Fibroblast of peridontal ligament (primary cell): ENCODE measurements around the gene ACOT7.
A peak's percentile ranks its signal among the peaks of the same experiment; 100 is the strongest.

Experiments used
- DNase-seq: peaks from one replicate; pipeline ENCODE4 v3.0.0-alpha.2; 2010; ENCODE audit errors: extremely low read depth

The ACOT7 gene

DNA sequence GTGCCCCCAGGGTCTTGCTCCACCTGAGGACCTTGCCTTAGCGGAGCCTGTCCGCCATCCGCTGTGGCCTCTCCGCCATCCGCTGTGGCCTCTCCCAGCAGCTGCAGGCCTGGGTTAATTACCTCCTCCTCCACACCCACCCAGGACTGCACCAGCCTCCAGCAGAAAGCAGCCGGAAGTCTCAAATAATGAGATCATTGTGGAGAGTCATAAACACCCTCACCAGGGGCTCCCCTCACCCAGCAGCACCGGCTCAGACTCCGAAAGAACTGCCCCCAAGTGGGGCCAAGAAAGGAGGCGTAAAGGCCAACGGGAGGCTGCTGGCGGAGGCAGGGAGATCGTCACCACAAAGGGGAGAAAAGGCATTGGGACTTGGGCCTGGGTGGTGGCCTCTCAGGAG lies 122.0 kb downstream of the ACOT7 start:
- no peak for DNase-seq

DNA sequence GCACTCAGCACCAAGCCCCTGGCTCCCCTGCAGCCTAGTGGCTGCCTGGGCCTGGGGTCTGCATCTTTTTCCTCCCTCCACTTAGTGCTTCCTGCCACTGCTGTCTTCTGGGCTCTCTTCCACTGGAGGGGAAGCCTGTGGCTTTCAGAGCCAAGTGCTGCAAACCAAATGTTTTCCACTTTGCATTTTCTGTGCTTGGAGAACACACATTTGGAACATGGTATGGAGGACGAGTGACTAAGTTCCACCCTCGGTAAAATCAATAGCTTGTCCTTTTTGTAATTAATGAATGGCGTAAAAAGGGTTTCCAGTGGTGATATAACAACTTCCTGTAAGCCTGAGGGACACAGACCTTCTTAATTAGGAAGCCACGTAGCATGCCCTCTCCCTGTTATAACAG lies 122.6 kb downstream of the ACOT7 start:
- DNase-seq, result no peak

DNA sequence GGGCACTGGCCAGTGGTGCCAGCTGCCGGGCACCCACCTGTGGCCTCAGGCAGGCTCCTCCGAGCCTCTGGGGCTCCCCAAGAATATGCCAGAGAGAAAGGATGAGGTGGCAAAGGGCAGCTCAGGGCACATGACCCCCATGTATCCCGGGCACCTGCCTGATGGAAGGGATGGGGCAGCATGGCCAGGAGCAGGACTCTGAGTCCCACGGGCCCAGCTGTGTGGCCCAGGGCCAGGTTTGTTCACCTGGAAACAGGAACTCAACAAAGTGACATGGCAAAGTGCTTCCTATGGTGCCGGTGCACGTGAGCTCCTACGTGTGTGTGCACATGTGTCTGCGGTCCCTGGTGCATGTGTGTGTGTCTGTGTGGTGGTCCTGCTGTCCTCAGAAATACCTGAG lies 123.2 kb downstream of the ACOT7 start:
- DNase-seq, result no peak

DNA sequence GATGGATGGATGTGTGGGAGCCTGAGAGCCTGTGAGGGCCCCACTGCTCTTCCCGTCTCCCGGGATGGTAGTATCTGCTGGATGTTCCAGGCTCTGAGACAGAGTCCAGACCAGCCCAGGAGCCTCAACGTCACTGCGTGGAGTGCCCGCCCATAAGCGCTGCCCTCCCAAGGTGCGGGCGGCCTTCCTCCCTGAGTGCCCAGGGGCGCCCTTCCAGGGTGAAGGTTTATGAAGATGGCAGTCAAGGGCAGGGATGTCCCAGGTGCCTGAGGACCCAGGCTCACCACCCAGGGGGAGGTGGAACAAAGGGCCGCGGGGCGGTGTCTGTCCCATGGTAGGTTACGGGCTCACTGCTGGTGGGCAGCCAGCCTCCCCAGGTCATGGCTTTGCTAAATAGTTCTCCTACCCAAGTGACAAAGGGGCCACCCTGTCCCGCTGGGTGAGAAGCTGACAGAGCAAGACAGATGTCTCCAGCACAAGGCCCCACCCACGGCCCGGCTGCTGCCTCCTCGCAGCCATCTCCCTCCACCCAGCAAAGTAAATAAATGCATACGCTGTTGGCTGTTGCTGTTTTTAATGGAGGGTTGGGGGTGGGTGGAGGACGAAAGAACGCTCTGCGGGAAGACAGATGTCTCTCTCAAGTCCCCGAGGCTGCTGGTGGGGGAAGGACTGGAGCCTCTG lies 123.7 kb downstream of the ACOT7 start:
- no peak for DNase-seq

DNA sequence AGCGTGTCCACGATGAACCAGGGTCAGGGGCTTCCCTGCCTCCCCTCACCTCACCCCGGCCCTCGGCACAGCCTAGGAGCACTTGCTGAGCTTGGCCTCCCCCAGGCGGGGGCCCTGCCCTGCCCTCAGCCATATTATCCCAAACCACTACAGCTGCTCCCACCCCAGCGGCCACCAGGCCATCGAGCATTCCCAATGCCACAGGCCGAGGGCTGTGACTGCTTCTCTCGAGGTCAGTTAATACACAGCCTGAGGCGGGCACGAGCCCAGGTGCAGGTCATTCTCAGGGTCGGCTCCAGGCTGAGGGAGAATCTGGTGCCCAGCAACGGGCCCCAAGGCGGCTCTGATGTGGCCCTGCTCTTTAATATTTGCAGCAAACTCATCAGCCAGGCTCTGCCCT lies 124.3 kb downstream of the ACOT7 start:
- DNase-seq, result no peak

DNA sequence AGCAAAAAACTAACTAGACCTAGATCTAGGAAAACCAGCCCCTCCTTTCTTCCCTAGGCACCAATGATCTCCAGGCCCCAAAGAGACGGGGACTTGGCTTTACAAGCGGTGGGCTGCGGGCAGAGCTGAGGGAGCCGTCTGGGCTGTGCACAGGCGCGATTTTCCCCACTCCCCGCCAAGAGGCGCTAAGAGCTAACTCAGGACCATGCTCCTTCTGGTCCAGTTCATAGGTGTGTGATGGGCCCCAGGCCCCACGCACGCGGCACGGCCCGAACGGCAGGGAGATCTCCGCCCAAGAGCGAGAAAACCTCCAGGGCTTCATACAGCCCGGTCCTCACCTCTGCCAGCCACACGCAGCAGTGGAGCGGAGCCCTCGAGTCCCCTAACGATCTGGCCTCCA lies 125.2 kb downstream of the ACOT7 start:
- no peak for DNase-seq

DNA sequence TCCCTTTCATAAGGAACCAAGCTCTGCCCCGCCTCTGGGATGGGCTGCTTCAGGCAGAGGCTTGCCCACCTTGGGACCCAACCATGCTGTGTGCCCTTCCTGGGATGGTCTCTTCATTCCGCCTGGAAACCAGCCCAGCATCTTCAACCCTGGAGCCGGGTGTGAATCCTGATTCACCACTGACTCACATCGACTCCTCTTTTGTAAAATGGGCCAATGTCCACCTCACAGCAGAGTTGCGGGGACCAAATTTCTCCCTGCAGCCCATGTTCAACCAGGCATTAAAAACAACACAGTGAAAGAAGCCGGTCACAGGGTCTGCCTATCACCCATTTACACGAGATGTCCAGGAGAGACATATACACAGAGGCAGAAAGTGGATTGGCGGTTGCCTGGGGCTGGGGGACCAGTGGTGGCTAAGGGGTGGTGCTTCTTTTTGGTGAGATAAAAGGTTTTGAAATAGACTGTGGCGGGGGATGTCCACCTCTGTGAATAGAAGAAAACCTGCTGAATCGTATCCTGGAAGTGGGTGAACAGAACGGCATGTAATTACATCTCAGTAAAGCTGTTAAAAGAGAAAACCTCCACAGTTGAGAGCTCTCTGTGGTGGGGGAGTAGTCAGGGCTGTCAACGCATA lies 125.8 kb downstream of the ACOT7 start:
- DNase-seq, result no peak

DNA sequence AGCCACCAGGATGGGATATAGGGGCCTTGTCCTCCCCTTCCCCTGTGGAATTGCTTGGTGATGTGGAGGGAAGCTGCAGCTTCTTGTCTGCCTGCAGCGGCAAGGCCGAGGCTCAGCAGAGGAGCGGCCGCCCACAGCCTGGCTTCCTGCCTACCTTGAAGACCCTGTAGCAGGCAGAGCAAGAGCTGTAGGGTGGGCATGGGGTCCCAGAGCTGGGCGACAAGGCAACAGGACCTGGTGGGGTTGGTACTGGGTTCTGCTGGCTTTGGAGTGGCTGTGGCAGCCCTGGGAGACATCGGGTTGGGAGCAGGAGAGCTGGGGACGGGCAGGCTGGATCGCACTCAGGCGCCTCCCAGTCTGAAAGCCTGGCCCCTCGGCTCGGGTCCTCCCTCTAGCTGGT lies 126.9 kb downstream of the ACOT7 start:
- DNase-seq, result no peak

DNA sequence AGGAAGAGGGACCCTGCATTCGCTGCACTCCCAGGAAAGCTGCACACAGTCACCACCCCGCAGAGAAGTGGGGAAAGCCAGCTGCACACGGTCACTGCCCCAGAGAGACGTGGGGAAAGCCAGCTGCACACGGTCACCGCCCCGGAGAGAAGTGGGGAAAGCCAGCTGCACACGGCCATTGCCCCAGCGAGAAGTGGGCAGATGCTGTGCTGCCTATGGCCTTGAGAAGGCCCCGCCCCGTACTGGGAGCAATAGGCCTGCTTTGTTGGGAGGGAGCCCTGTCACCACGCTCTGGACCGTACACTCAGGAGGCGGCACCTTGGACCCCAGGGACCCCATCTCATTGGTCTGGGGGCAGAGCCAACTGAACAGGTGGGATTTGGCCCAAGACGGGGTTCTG lies 128.4 kb downstream of the ACOT7 start:
- DNase-seq, result no peak

DNA sequence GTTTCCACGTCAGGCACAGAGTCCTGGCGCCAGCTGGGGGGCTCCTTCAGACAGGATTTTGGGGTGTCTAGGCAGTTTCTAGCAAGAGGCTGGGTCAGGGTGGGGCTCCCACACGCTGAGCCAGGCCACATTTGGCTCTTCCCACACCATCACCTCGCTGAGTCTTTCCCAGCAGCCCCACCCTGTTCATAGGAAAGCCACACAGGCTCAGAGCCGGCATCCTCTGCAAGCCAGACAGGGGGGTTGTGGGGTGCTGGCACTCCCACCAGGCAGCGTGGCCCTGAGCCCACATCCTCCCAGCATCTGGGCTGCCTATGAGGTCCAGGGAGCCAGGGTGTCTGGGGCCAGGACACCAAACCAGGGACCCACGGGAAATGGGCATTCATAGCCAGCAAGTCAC lies 129.9 kb downstream of the ACOT7 start:
- no peak for DNase-seq

DNA sequence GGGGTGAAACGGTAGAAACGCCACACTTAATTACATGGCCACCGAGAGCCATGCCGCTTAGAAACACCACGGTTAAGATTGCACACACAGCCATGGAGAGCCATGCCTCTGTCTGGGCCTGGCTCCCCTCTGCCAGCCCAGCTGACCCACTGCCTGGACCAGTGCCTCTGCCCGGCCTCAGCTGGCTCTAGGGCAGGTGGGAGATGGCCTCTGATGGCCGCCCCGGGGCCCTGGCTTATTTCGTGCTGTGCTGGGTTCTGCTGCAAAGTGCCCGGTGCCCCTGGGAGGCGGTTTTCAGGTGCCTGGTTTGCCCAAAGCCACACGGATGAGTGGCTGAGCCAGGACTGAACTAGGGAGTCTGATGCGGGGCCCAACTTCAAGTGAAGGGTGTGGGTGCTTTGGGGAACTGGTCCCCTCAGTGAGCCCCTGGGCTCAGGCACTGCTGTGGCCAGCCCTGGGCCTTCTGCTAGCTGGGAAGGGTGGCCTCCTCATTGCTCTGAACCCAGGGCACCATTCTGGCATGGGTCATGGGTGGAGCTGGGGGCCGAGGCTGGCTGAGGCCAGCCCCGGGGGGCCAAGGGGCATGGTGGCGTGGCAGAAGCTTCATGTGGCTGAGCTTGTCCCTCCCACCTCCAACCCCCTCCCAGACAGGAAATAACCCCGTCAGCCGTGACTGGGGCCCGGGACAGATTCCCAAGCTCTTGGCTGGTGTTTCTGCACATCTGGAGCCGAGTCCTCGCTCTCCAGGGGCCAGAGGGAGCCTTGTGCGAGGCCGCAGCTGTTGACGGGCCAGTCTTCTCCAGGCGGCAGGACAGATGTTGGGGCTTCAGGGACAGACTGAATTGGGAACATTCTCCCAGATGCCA lies 130.8 kb downstream of the ACOT7 start:
- DNase-seq, result no peak

DNA sequence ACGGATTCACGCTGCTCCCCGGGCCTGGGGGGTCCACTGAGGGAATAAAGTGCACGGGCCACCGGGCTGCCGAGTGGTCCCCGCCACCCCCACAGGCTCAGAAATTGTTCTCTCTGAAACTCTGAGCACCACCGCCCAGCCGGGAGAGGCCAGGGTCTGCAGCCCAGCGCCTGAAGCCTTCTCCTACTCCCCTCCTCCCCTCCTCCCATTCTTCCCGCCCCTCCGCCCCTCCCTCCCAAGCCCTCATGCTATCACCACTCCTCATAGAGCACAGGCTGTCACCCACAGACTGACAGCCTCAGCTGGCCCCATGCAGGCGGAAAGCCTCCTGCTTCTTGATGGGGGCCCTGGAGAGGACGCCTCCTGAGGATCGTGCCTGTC lies 132.0 kb downstream of the ACOT7 start:
- DNase-seq, result no peak

DNA sequence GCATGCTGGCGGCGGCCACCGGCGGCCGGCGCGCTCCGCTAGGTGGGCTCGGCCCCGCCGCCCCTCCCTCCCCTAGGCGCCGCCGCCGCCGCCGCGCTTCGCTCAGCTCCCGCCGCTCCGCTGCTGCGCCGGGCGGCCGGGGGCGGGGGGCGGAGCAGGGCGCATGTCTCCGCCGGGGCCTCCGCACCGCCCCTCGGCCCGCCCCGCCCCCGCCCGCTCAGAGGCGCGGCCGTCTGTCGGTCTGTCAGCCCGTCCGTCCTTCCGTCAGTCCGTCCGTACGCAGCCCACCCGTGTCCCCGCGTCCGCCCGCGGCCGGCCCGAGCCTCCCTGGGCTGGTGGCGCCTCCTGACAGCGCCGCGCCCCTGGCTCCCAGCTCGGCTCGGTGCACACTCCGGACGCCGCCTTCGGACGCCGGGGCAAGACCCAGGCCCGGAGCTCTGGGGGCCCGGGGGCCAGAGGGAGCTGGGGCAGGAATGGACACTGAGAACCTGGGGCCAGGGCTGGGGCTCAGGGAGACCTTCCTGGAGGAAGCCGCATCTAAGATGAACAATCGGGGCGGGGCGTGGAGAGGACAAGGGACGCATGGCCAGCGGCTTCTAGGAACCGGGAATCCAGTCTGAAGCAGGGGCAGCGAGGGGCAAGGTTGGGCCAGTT lies 132.5 kb downstream of the ACOT7 start, which contains the start of gene GPR153:
Gene GPR153 (minus strand): TSS at position 138 of the 654 bp plus-strand sequence. CDS start 6,193 bp downstream, outside the sequence.
- no peak for DNase-seq

DNA sequence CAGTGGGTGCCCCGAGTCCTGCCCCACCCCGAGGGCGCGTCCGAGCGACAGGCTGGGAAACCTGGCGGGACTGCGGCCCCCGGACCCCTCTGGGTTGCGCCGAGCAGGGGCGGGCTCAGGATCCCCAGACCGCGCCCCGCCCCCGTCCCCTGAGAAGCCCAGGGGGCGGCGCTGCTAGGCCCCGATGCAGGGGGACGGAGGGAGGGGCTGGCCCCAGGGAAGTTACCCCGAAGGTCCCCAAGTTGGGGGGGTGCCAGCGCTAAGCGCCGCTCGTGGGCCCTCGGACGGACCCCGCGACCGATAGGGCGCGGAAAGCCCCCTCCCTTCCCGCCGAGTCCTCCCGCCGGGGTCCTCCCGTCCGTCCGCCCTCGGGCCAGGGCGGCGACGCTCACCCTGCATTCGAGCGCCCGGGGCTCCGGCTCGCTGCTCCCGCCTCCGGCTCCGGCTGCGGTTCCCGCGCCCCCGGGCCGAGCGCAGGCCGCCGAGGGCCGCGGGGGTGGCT lies 133.1 kb downstream of the ACOT7 start:
- DNase-seq, result no peak

DNA sequence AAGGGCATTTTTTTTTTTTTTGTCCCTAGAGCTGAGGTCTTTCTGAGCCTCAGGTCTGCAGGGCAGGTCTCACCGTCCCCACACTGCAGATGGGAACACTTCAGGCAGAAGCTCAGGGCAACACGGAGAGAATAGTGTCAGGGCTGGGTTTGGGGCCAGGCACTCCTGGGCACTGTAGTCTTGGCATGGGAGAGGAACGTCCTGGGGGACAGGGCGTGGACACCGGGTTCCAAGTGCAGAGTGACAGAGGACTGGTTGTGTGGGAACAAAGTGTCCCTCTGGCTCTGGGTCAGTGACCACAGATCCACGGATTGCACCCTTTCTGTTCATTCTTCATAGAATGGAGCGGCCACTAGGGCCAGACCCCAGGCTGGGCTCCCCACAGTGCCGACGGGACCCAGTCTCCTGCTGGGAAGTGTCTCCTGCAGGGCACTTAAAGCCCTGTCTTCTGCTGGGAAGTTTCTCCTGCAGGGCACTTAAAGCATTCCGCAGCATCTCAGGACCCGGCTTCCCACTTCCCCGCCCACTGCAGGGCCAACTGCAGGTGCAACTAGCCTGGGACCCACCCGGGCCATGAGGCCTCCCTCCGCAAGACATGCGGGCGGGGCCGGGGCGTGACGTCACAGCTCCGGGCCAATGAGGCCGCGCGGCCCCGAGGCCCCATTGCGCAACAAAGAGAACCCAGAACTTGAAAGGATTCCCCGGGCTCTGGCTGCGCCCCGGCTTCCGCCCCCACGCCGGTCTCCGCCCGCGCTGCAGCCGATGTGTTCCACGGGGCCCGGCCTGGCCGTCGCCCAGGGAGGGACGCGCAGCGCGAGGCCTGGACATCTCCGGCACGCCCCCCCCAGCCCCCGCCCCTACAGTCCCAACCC lies 133.8 kb downstream of the ACOT7 start:
- peak; percentile 71 for DNase-seq

DNA sequence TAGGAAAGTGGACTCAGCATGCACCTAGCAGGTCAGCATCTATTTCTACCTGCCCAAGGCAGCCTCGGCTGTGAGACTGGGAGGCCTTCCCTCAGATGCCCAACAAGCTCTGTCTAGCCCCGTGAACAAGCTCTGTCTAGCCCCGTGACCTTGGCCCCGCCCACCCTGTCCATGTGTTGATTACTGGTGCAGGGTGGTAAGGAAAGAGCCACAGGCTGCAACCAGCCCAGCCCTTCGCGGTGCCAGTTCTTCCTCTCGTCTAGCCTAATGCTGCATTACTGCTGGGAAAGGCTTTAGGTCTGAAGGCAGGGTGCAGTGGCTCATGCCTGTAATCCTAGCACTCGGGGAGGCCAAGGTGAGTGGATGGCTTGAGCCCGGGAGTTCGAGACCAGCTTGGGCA lies 134.9 kb downstream of the ACOT7 start:
- DNase-seq, result no peak

DNA sequence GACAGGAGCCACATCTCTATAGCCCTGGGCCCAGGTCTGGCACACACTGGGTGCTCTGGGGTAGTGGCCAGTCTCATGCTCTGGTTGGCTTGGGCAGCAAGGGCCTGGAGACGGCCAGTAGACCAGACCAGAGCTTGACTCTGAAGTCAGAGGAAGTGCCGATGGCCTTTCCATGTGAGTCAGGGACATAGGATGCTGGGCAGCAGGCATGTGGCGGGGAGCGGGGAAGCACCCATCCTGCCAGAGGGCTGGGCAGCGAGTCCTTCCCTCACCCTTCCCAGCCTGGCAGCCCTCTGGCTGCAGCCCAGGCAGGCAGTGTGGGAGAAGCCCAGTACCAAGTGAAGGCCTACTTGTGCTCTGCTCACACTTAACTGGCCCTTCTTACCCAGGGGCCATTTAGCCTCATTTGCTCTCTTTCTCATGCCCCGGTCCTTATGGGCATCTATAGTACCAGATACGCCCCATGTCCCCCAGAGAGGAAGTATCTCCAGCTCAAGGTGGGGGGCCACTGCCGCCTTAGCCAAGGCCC lies 136.0 kb downstream of the ACOT7 start:
- no peak for DNase-seq

DNA sequence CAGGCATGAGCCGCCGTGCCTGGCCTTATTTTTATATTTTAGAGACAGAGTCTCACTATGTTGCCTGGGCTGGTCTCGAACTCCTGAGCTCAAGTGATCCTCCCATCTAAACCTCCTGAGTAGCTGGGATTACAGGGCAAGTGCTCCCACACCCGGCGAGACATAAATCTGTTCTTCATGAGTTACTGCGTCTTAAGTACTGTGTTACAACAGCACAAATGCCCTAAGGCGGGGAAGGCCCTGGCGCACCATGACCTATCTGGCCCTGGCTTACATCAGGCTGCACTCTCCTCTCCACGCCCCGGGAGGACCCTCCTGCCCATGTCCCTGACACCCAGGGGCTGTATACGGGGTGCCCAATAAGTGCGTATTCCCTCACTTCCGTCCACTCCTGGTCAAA lies 136.9 kb downstream of the ACOT7 start:
- no peak for DNase-seq

DNA sequence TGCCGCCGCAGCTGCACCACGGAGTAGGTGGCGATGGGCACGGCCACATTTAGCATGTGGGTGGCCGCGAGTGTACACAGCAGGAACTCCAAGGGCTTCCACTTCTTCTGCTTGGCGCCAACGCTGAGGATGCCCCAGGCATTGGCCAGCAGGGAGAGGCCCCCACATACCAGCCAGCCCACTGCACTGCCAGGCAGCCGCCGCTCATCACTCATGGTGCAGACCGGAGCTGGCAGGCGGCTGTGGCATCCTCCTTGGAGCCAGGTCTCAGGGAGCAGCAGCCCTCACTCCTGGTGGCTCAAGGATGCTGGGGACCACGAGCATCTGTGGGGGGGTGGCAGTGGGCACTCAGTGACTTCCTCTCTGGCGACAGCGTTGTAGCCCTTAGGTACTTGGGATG lies 138.9 kb downstream of the ACOT7 start:
- no peak for DNase-seq

DNA sequence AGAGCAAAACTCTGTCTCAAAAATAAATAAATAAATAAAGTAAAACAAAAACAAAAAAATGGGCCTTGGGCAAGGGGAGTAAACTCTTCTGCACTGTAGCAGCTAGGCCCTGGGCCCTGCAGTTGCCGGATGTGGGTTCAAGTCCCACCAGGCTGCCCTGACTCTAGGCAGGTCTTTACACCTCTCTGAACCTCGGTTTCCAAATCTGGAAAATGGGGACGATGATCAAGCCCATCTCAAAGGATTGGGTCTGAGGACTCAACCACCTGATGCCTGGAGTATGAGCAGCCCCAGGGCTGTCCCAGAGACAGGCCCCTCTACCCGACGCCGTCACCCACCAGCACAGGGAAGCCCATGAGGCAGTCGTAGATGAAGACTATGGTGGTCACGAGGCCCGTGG lies 140.2 kb downstream of the ACOT7 start:
- DNase-seq, result no peak

DNA sequence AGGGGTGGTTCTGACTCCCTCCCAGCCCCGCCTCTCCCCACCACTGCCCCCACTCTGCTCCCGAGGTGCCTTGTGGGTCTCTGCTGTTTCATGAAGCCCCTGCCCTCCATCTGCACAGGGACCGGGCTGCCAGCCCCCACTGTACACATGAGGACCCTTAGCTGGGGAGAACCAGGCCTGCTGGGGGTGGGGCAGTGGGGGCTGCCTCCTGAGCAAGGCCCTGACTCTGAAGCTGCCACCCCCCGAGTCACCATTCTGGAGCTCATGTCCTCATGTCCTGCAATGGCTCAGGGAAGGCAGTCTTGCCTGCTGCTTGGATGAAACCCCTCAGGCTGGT lies 141.2 kb downstream of the ACOT7 start:
- no peak for DNase-seq
